ENCODE results near the gene NFYC. TPM values are rescaled to one million over a fixed set of nuclear protein-coding genes. Genes with fewer than 3 reads are reported as not detected.

NFYC gene
- total and polyA plus RNA-seq, 2 experiments from 2014 or later: 36.2 to 42.7 TPM

DNA sequence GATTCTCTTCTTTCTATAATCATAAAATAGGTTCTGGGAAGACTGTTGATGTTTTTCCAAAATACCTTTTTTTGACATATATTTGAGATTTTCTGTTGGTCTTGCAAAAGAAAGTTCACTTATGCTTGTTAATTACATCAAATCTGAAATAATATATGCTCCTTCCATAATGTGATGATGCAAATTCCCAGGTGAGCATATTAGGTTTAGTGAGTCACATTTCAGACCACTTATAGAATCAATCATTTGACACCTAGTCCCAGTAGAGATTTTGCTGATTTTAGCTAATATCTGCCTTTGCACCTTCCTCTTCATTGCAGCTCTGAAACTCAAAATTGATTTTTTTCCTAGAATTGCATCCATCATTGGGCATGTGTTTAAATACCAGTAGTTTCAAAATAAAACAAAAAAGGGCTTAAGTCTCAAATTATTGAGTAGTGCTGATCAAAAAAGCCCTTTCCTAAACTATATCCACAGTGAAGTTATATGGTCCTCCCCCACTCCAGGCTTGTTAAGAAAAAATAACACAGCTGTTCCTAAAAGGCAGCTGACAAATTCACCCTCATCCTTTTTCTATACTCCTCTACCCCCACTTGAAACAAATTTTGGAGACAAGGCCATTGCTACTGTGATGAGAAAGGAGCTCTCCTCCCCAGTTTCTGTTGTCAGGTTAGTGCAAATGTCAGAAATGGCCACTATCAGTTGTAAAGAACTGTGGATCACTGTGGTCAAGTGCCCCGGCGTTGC, 55.0 kb downstream of the NFYC start:
- Mint-ChIP-seq H3K9me3 (no peaks in the 10 kb centered on the region), H3K4me3 (no peak overlapping the region), H3K27me3 (ENCODE audit: insufficient read depth, low read depth, poor library complexity) (peaks cover 3% of the 10 kb centered on the region), H3K36me3 (ENCODE audit: low read depth) (peaks cover 73% of the 10 kb centered on the region), H3K27ac (no peak overlapping the region), H3K4me1 (peaks cover 3% of the 10 kb centered on the region; the same call in 1 of the 3 replicates)
- Histone ChIP-seq H3K4me2 (no peak overlapping the region), H3K27ac (ENCODE audit: low read depth) (no peak overlapping the region), H3K27me3 (ENCODE audit: insufficient read depth) (no peaks in the 10 kb centered on the region), H3K79me2 (replicated peaks; ENCODE audit: insufficient read depth) (peaks cover 41% of the 10 kb centered on the region), H3K36me3 (ENCODE audit: insufficient read depth) (peaks cover 22% of the 10 kb centered on the region), H3K4me3 (no peak overlapping the region), H4K20me1 (replicated peaks; ENCODE audit: insufficient read depth) (peaks cover 32% of the 10 kb centered on the region), H3F3A (replicated peaks; ENCODE audit: low read depth) (no peaks in the 10 kb centered on the region), H2AFZ (no peak overlapping the region), H3K4me1 (ENCODE audit: insufficient read depth) (no peaks in the 10 kb centered on the region), H3K9me2 (ENCODE audit: insufficient read depth) (no peaks in the 10 kb centered on the region)
- DNase-seq (ENCODE audit: low spot score): no peak
- no peak for ATAC-seq
- TF ChIP-seq NANOG (IDR thresholded peaks at IDR 0.05; ENCODE audit: borderline replicate concordance) (no peak), POLR2AphosphoS5 (IDR thresholded peaks at IDR 0.05; ENCODE audit: low read depth) (no peak), EZH2 (IDR thresholded peaks at IDR 0.05; ENCODE audit: low read depth, unreplicated experiment) (no peak), ETS1 (IDR thresholded peaks at IDR 0.05) (no peak), ZNF114 (CRISPR knock-in tag; IDR thresholded peaks at IDR 0.05) (no peak), JUNB (IDR thresholded peaks at IDR 0.05; ENCODE audit: unreplicated experiment) (no peak), EZH2phosphoT487 (IDR thresholded peaks at IDR 0.05; ENCODE audit: unreplicated experiment) (no peak), CREB1 (CRISPR knock-in tag; IDR thresholded peaks at IDR 0.05; ENCODE audit: low read depth) (no peak), ZNF331 (CRISPR knock-in tag; IDR thresholded peaks at IDR 0.05; ENCODE audit: low read depth) (no peak), STAT1 (IDR thresholded peaks at IDR 0.05; ENCODE audit: unreplicated experiment) (no peak)
- TF ChIP-seq, protein P1, sequence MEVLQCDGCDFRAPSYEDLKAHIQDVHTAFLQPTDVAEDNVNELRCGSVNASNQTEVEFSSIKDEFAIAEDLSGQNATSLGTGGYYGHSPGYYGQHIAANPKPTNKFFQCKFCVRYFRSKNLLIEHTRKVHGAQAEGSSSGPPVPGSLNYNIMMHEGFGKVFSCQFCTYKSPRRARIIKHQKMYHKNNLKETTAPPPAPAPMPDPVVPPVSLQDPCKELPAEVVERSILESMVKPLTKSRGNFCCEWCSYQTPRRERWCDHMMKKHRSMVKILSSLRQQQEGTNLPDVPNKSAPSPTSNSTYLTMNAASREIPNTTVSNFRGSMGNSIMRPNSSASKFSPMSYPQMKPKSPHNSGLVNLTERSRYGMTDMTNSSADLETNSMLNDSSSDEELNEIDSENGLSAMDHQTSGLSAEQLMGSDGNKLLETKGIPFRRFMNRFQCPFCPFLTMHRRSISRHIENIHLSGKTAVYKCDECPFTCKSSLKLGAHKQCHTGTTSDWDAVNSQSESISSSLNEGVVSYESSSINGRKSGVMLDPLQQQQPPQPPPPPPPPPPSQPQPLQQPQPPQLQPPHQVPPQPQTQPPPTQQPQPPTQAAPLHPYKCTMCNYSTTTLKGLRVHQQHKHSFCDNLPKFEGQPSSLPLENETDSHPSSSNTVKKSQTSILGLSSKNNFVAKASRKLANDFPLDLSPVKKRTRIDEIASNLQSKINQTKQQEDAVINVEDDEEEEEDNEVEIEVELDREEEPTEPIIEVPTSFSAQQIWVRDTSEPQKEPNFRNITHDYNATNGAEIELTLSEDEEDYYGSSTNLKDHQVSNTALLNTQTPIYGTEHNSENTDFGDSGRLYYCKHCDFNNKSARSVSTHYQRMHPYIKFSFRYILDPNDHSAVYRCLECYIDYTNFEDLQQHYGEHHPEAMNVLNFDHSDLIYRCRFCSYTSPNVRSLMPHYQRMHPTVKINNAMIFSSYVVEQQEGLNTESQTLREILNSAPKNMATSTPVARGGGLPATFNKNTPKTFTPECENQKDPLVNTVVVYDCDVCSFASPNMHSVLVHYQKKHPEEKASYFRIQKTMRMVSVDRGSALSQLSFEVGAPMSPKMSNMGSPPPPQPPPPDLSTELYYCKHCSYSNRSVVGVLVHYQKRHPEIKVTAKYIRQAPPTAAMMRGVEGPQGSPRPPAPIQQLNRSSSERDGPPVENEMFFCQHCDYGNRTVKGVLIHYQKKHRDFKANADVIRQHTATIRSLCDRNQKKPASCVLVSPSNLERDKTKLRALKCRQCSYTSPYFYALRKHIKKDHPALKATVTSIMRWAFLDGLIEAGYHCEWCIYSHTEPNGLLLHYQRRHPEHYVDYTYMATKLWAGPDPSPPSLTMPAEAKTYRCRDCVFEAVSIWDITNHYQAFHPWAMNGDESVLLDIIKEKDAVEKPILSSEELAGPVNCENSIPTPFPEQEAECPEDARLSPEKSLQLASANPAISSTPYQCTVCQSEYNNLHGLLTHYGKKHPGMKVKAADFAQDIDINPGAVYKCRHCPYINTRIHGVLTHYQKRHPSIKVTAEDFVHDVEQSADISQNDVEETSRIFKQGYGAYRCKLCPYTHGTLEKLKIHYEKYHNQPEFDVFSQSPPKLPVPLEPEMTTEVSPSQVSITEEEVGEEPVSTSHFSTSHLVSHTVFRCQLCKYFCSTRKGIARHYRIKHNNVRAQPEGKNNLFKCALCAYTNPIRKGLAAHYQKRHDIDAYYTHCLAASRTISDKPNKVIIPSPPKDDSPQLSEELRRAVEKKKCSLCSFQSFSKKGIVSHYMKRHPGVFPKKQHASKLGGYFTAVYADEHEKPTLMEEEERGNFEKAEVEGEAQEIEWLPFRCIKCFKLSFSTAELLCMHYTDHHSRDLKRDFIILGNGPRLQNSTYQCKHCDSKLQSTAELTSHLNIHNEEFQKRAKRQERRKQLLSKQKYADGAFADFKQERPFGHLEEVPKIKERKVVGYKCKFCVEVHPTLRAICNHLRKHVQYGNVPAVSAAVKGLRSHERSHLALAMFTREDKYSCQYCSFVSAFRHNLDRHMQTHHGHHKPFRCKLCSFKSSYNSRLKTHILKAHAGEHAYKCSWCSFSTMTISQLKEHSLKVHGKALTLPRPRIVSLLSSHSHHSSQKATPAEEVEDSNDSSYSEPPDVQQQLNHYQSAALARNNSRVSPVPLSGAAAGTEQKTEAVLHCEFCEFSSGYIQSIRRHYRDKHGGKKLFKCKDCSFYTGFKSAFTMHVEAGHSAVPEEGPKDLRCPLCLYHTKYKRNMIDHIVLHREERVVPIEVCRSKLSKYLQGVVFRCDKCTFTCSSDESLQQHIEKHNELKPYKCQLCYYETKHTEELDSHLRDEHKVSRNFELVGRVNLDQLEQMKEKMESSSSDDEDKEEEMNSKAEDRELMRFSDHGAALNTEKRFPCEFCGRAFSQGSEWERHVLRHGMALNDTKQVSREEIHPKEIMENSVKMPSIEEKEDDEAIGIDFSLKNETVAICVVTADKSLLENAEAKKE (CRISPR knock-in tag; IDR thresholded peaks at IDR 0.05): no peak
- TF ChIP-seq, protein P2, sequence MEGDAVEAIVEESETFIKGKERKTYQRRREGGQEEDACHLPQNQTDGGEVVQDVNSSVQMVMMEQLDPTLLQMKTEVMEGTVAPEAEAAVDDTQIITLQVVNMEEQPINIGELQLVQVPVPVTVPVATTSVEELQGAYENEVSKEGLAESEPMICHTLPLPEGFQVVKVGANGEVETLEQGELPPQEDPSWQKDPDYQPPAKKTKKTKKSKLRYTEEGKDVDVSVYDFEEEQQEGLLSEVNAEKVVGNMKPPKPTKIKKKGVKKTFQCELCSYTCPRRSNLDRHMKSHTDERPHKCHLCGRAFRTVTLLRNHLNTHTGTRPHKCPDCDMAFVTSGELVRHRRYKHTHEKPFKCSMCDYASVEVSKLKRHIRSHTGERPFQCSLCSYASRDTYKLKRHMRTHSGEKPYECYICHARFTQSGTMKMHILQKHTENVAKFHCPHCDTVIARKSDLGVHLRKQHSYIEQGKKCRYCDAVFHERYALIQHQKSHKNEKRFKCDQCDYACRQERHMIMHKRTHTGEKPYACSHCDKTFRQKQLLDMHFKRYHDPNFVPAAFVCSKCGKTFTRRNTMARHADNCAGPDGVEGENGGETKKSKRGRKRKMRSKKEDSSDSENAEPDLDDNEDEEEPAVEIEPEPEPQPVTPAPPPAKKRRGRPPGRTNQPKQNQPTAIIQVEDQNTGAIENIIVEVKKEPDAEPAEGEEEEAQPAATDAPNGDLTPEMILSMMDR (conservative IDR thresholded peaks at IDR 0.05; ENCODE audit: low read depth in 2 of 2): no peak
- TF ChIP-seq, protein P3, sequence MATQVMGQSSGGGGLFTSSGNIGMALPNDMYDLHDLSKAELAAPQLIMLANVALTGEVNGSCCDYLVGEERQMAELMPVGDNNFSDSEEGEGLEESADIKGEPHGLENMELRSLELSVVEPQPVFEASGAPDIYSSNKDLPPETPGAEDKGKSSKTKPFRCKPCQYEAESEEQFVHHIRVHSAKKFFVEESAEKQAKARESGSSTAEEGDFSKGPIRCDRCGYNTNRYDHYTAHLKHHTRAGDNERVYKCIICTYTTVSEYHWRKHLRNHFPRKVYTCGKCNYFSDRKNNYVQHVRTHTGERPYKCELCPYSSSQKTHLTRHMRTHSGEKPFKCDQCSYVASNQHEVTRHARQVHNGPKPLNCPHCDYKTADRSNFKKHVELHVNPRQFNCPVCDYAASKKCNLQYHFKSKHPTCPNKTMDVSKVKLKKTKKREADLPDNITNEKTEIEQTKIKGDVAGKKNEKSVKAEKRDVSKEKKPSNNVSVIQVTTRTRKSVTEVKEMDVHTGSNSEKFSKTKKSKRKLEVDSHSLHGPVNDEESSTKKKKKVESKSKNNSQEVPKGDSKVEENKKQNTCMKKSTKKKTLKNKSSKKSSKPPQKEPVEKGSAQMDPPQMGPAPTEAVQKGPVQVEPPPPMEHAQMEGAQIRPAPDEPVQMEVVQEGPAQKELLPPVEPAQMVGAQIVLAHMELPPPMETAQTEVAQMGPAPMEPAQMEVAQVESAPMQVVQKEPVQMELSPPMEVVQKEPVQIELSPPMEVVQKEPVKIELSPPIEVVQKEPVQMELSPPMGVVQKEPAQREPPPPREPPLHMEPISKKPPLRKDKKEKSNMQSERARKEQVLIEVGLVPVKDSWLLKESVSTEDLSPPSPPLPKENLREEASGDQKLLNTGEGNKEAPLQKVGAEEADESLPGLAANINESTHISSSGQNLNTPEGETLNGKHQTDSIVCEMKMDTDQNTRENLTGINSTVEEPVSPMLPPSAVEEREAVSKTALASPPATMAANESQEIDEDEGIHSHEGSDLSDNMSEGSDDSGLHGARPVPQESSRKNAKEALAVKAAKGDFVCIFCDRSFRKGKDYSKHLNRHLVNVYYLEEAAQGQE (IDR thresholded peaks at IDR 0.05; ENCODE audit: unreplicated experiment): no peak

Data from GM23338 (cell line).